PC-3 (cell line): Measurements from ENCODE around the gene PLXNB2. TPM values are rescaled to one million over a fixed set of nuclear protein-coding genes. Genes with fewer than 3 reads are reported as not detected.

ENCODE experiments used
- ATAC-seq: fragments of 200-7000 bp; cut with Tn5 transposase; 2 replicates; pipeline ENCODE4 v1.9.1; 2020; ENCODE audit warnings: mild to moderate bottlenecking, moderate library complexity
- BruUV-seq: library from RNA; stranded (reverse); fragments of 400-500 nt; replicated peaks from 2 replicates; lab custom pipeline; 2021; lab: Mats Ljungman, UMichigan
- CTCF ChIA-PET: fragments of 300-600 bp; sonication (Branson Sonifier 250); formaldehyde crosslinking; loops from one replicate; lab custom pipeline; 2022; ENCODE audit warnings: antibody characterized with exemption; lab: Charles Lee
- POLR2A ChIA-PET: fragments of 300-600 bp; sonication (Branson Sonifier 250); formaldehyde crosslinking; loops from one replicate; lab custom pipeline; 2022; ENCODE audit warnings: antibody characterized with exemption; ENCODE audit not compliant: unreplicated experiment; lab: Charles Lee
- DNase-seq: peaks from one replicate; pipeline ENCODE4 v3.0.0-alpha.2; 2015
- H2AFZ ChIP-seq: fragments of 300-600 bp; sonication (generic); 2 replicates; pipeline ENCODE4 v1.6.0; 2016; ENCODE audit warnings: antibody characterized with exemption, low read length
- H3F3A ChIP-seq: fragments of 300-600 bp; sonication (generic); one replicate; pipeline ENCODE4 v1.6.0; 2017; ENCODE audit warnings: antibody characterized with exemption, low read length, control low read depth, mild to moderate bottlenecking; ENCODE audit not compliant: unreplicated experiment
- H3K27ac ChIP-seq: fragments of 300-600 bp; sonication (generic); 2 replicates; pipeline ENCODE4 v1.5.1; 2016; ENCODE audit warnings: mild to moderate bottlenecking, low read length
- H3K27me3 ChIP-seq: fragments of 300-600 bp; sonication (generic); 2 replicates; pipeline ENCODE4 v1.6.1; 2016; ENCODE audit warnings: low read length, mixed read lengths
- H3K36me3 ChIP-seq: fragments of 300-600 bp; sonication (generic); 2 replicates; pipeline ENCODE4 v1.6.1; 2016; ENCODE audit warnings: low read depth, mixed run types, low read length, mixed read lengths
- H3K4me1 ChIP-seq: fragments of 300-600 bp; sonication (generic); 2 replicates; pipeline ENCODE4 v1.5.1; 2016; ENCODE audit warnings: low read length; ENCODE audit not compliant: insufficient read depth
- H3K4me2 ChIP-seq: fragments of 300-600 bp; sonication (generic); 2 replicates; pipeline ENCODE4 v1.6.0; 2016; ENCODE audit warnings: low read length
- H3K4me3 ChIP-seq: fragments of 300-600 bp; sonication (generic); 2 replicates; pipeline ENCODE4 v1.5.1; 2016; ENCODE audit warnings: mild to moderate bottlenecking, low read length, mixed read lengths
- H3K79me2 ChIP-seq: fragments of 300-600 bp; sonication (generic); 2 replicates; pipeline ENCODE4 v1.6.1; 2017; ENCODE audit warnings: low read length, mixed read lengths
- H3K9ac ChIP-seq: fragments of 300-600 bp; sonication (generic); 2 replicates; pipeline ENCODE4 v1.6.0; 2016; ENCODE audit warnings: mild to moderate bottlenecking, low read length
- H3K9me2 ChIP-seq: fragments of 300-600 bp; sonication (generic); replicated peaks from 2 replicates; pipeline ENCODE4 v1.6.1; 2016; ENCODE audit warnings: mixed run types, low read length, mixed read lengths
- H3K9me3 ChIP-seq: fragments of 300-600 bp; sonication (generic); 2 replicates; pipeline ENCODE4 v1.6.1; 2016; ENCODE audit warnings: low read length, mixed read lengths
- H4K20me1 ChIP-seq: fragments of 300-600 bp; sonication (generic); 2 replicates; pipeline ENCODE4 v1.6.1; 2016; ENCODE audit warnings: low read length, mixed read lengths
- CTCF ChIP-seq: fragments of 300-600 bp; sonication (generic); conservative IDR thresholded peaks from 2 replicates; pipeline ENCODE4 v1.5.1; 2017; ENCODE audit warnings: antibody characterized with exemption, low read depth, mild to moderate bottlenecking, low read length
- EZH2 ChIP-seq: fragments of 300-600 bp; sonication (generic); IDR thresholded peaks from one replicate; pipeline ENCODE4 v1.6.1; 2017; ENCODE audit warnings: antibody characterized with exemption, mild to moderate bottlenecking, low read length; ENCODE audit not compliant: unreplicated experiment
- EZH2phosphoT487 ChIP-seq: fragments of 300-600 bp; sonication (generic); IDR thresholded peaks from 2 replicates; pipeline ENCODE4 v1.6.1; 2018; ENCODE audit warnings: mild to moderate bottlenecking, antibody characterized with exemption, low read length, borderline replicate concordance
- intact Hi-C: fragments of 100-400 bp; cut with micrococcal nuclease; formaldehyde crosslinking; loops from 2 replicates; pipeline ENCODE4 v1.9.0; 2023
- total RNA-seq: library from RNA; depleted of rRNA; stranded (reverse); fragments of >200 nt; gene quantifications from 2 replicates; pipeline ENCODE4 v1.2.3, GENCODE V29; 2014

PLXNB2 gene
- total RNA-seq, 1 experiment from 2014 or later = 68.2 TPM

GRCh38 chr22:50287731-50288130 lies 19.7 kb downstream of the PLXNB2 start:
- Histone ChIP-seq H3K4me2 (no peak overlapping the region), H3K36me3 (no peaks in the 10 kb centered on the region), H3F3A (no peaks in the 10 kb centered on the region), H3K4me1 (peaks cover 9% of the 10 kb centered on the region), H3K27me3 (no peaks in the 10 kb centered on the region), H3K4me3 (no peak overlapping the region), H3K9me3 (no peaks in the 10 kb centered on the region), H2AFZ (no peak overlapping the region), H3K27ac (no peak overlapping the region), H3K9me2 (no peaks in the 10 kb centered on the region), H3K9ac (no peak overlapping the region), H3K79me2 (peaks cover 34% of the 10 kb centered on the region), H4K20me1 (no peaks in the 10 kb centered on the region)
- ChIA-PET POLR2A (no interaction called here), CTCF (no interaction called here)
- intact Hi-C loops = no loop called here
- ATAC-seq = no peak
- no TSS peak for BruUV-seq
- no peak for DNase-seq
- no peak for TF ChIP-seq EZH2
- no peak for TF ChIP-seq CTCF
- no peak for TF ChIP-seq EZH2phosphoT487

GRCh38 chr22:50286701-50287318 lies 20.6 kb downstream of the PLXNB2 start:
- DNase-seq = no peak
- H3K4me3 ChIP-seq = no peak overlapping the region
- no peak for TF ChIP-seq EZH2phosphoT487
- no peaks in the 10 kb centered on the region for H3F3A ChIP-seq
- ChIA-PET CTCF (no interaction called here), POLR2A (no interaction called here)
- H3K79me2 ChIP-seq = peaks cover 29% of the 10 kb centered on the region
- intact Hi-C loops = no loop called here
- no TSS peak for BruUV-seq
- no peak for ATAC-seq
- no peak overlapping the region for H3K9ac ChIP-seq
- H3K9me3 ChIP-seq = no peaks in the 10 kb centered on the region
- H3K36me3 ChIP-seq = peaks cover 1% of the 10 kb centered on the region; the same call in 1 of the 2 replicates
- H3K27me3 ChIP-seq = no peaks in the 10 kb centered on the region
- H3K9me2 ChIP-seq = no peaks in the 10 kb centered on the region
- peaks cover 12% of the 10 kb centered on the region for H3K4me1 ChIP-seq
- H2AFZ ChIP-seq = no peak overlapping the region
- no peaks in the 10 kb centered on the region for H4K20me1 ChIP-seq
- no peak overlapping the region for H3K27ac ChIP-seq
- H3K4me2 ChIP-seq = no peak overlapping the region

- CTCF ChIA-PET = no interaction called here
These were observed 21.2 kb downstream of the PLXNB2 start for GRCh38 chr22:50286275-50286674.

More at GRCh38 chr22:50286275-50286674, 21.2 kb downstream of the PLXNB2 start:
- H3K9me2 ChIP-seq = no peaks in the 10 kb centered on the region
- intact Hi-C loops = no loop called here
- H3K4me1 ChIP-seq = peaks cover 16% of the 10 kb centered on the region
- H2AFZ ChIP-seq = no peak overlapping the region
- TF ChIP-seq EZH2phosphoT487 = no peak
- TF ChIP-seq EZH2 = no peak
- no peak for TF ChIP-seq CTCF
- no peak overlapping the region for H3K4me2 ChIP-seq
- POLR2A ChIA-PET = no interaction called here
- DNase-seq (no peak), ATAC-seq (no peak)
- H3F3A ChIP-seq = no peaks in the 10 kb centered on the region
- no peak overlapping the region for H3K9ac ChIP-seq
- peaks cover 29% of the 10 kb centered on the region for H3K79me2 ChIP-seq
- no peaks in the 10 kb centered on the region for H3K27me3 ChIP-seq
- H3K9me3 ChIP-seq = no peaks in the 10 kb centered on the region
- no peak overlapping the region for H3K4me3 ChIP-seq
- H3K27ac ChIP-seq = no peak overlapping the region
- peaks cover 7% of the 10 kb centered on the region; the same call in 1 of the 2 replicates for H3K36me3 ChIP-seq
- BruUV-seq = no TSS peak
- H4K20me1 ChIP-seq = no peaks in the 10 kb centered on the region
